ENCODE data around the gene AK8. TPM values are rescaled to one million over a fixed set of nuclear protein-coding genes. Genes with fewer than 3 reads are reported as not detected.

Gene AK8
- total RNA-seq, 1 experiment from 2014 or later, result 0.42 TPM

- Mint-ChIP-seq H3K27me3 (ENCODE audit: insufficient read depth, unreplicated experiment) (no peaks in the 10 kb centered on the region), H3K27ac (ENCODE audit: low read depth, unreplicated experiment) (no peak overlapping the region), H3K9me3 (ENCODE audit: unreplicated experiment) (no peaks in the 10 kb centered on the region), H3K4me1 (ENCODE audit: insufficient read depth, unreplicated experiment) (peaks cover 10% of the 10 kb centered on the region), H3K4me3 (ENCODE audit: unreplicated experiment) (no peak overlapping the region), H3K36me3 (ENCODE audit: insufficient read depth, unreplicated experiment) (peaks cover 48% of the 10 kb centered on the region)
- TF ChIP-seq CTCF (IDR thresholded peaks at IDR 0.05; ENCODE audit: unreplicated experiment), result no peak
- intact Hi-C loops (cut with micrococcal nuclease), result no loop called here
- ChIA-PET CTCF (interaction anchor here (1.4 kb wide), 1 partner anchor 10 kb away, joined by 4 read pairs; no protein-coding TSS in a partner anchor), POLR2A (interaction anchor here (0.6 to 1.3 kb wide), 5 partner anchors 10 to 61 kb away, joined by 3 to 6 read pairs (median 3); partner anchors contain the start of genes AK8 and SPACA9)
- no peak for DNase-seq (ENCODE audit: unreplicated experiment)
- BruUV-seq (replicated peaks), result no TSS peak
These were observed 17.1 kb upstream of the AK8 start for GRCh38 chr9:132894862-132895835.

GRCh38 chr9:132894346-132894745, 16.3 kb upstream of the AK8 start:
- Mint-ChIP-seq H3K4me3 (ENCODE audit: unreplicated experiment) (no peak overlapping the region), H3K4me1 (ENCODE audit: insufficient read depth, unreplicated experiment) (peaks cover 10% of the 10 kb centered on the region), H3K9me3 (ENCODE audit: unreplicated experiment) (no peaks in the 10 kb centered on the region), H3K27me3 (ENCODE audit: insufficient read depth, unreplicated experiment) (no peaks in the 10 kb centered on the region), H3K27ac (ENCODE audit: low read depth, unreplicated experiment) (no peak overlapping the region), H3K36me3 (ENCODE audit: insufficient read depth, unreplicated experiment) (peaks cover 42% of the 10 kb centered on the region)
- BruUV-seq (replicated peaks), result no TSS peak
- POLR2A ChIA-PET, result interaction anchor here (0.6 to 1.3 kb wide), 4 partner anchors 13 to 61 kb away, joined by 3 to 6 read pairs (median 3); partner anchors contain the start of genes AK8 and SPACA9
- TF ChIP-seq CTCF (IDR thresholded peaks at IDR 0.05; ENCODE audit: unreplicated experiment), result no peak
- CTCF ChIA-PET, result interaction anchor here (0.6 to 1.3 kb wide), 2 partner anchors 8 to 387 kb away, joined by 4 to 6 read pairs; no protein-coding TSS in a partner anchor
- DNase-seq (ENCODE audit: unreplicated experiment), result peak; percentile 22
- intact Hi-C loops (cut with micrococcal nuclease), result no loop called here

DNA sequence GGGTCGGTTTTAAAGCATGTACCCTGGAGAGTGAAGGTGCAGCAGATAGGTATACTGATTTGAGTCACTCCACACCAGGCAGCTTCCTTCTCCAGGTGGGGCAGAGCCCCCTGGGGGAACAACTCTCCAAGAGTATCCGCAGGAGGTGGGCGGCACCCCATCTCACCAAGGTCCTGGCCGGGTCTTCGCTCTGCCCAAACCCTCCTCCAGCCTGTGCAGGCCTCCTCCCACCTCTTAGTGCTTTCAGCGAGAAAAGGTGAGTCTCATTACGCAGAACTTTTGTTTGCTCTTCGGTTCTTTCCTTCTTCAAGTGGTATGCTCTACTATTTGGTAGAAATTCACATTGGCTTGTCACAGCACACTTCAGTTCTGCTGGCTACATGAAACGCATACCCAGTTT, 14.3 kb upstream of the AK8 start:
- Mint-ChIP-seq H3K27me3 (ENCODE audit: insufficient read depth, unreplicated experiment) (no peaks in the 10 kb centered on the region), H3K4me3 (ENCODE audit: unreplicated experiment) (no peak overlapping the region), H3K9me3 (ENCODE audit: unreplicated experiment) (no peaks in the 10 kb centered on the region), H3K4me1 (ENCODE audit: insufficient read depth, unreplicated experiment) (peaks cover 10% of the 10 kb centered on the region), H3K27ac (ENCODE audit: low read depth, unreplicated experiment) (no peak overlapping the region), H3K36me3 (ENCODE audit: insufficient read depth, unreplicated experiment) (peaks cover 23% of the 10 kb centered on the region)
- ChIA-PET CTCF (interaction anchor here (0.8 kb wide), 1 partner anchor 9 kb away, joined by 3 read pairs; no protein-coding TSS in a partner anchor), POLR2A (interaction anchor here (0.6 kb wide), 1 partner anchor 222 kb away, joined by 3 read pairs; the partner anchor contains the start of genes DDX31 and GTF3C4)
- no TSS peak for BruUV-seq (replicated peaks)
- intact Hi-C loops (cut with micrococcal nuclease), result no loop called here
- DNase-seq (ENCODE audit: unreplicated experiment), result no peak
- TF ChIP-seq CTCF (IDR thresholded peaks at IDR 0.05; ENCODE audit: unreplicated experiment), result no peak

DNA sequence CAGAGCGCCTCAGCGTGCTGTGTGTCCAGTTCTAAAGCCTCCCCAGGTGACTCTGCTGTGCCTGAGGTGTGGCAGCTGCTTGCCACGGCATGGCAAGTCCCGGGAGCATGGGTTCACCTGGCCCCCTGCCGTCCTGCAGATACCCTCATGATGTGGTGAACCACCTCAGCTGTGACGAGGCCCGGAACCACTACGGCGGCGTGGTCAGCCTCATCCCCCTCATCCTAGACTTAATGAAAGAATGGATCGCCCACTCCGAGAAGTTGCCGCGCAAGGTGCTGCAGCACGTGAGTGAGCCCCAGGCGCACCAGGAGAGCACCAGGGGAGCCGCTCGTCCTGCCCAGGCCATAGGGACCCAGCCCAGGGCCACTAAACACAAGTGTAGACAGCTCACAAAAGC, 10.1 kb upstream of the AK8 start:
- Mint-ChIP-seq H3K4me1 (ENCODE audit: insufficient read depth, unreplicated experiment) (no peaks in the 10 kb centered on the region), H3K9me3 (ENCODE audit: unreplicated experiment) (no peaks in the 10 kb centered on the region), H3K36me3 (ENCODE audit: insufficient read depth, unreplicated experiment) (peaks cover 4% of the 10 kb centered on the region), H3K27ac (ENCODE audit: low read depth, unreplicated experiment) (no peak overlapping the region), H3K27me3 (ENCODE audit: insufficient read depth, unreplicated experiment) (no peaks in the 10 kb centered on the region), H3K4me3 (ENCODE audit: unreplicated experiment) (no peak overlapping the region)
- POLR2A ChIA-PET, result interaction anchor here (0.6 kb wide), 1 partner anchor 9 kb away, joined by 3 read pairs; the partner anchor contains the start of gene SPACA9
- no peak for TF ChIP-seq CTCF (IDR thresholded peaks at IDR 0.05; ENCODE audit: unreplicated experiment)
- CTCF ChIA-PET, result interaction anchor here (0.6 kb wide), 1 partner anchor 14 kb away, joined by 3 read pairs; no protein-coding TSS in a partner anchor
- BruUV-seq (replicated peaks), result no TSS peak
- intact Hi-C loops (cut with micrococcal nuclease), result no loop called here
- no peak for DNase-seq (ENCODE audit: unreplicated experiment)
